GM12878 (cell line): ENCODE measurements around the gene LSM14A. TPM values are rescaled to one million over a fixed set of nuclear protein-coding genes. Genes with fewer than 3 reads are reported as not detected.

Experiments used
- DPF2 ChIP-seq: fragments of 450-650 bp; IDR thresholded peaks from 2 replicates; pipeline ENCODE4 v1.6.1; 2017; ENCODE audit warnings: mild to moderate bottlenecking
- EGR1 ChIP-seq, 2 experiments: IDR thresholded peaks; 1 replicate in 1 of 2; 2 replicates in 1 of 2; pipeline ENCODE4 v1.6.1; 2011 to 2012; ENCODE audit warnings: low read depth in 2 of 2, low read length in 2 of 2, borderline replicate concordance in 1 of 2, mild to moderate bottlenecking in 1 of 2, moderate library complexity in 1 of 2
- EP300 ChIP-seq, 2 experiments: fragments of 150-350 bp in 1 of 2; IDR thresholded peaks; 2 replicates each; pipeline ENCODE4 v1.6.1; 2011 to 2012; ENCODE audit warnings: low read depth in 2 of 2, low read length in 2 of 2, borderline replicate concordance in 1 of 2, improper control_type of control experiment in 1 of 2, inconsistent platforms in 1 of 2; ENCODE audit not compliant: control insufficient read depth in 1 of 2
- GATAD2B ChIP-seq: fragments of 450-650 bp; conservative IDR thresholded peaks from 2 replicates; pipeline ENCODE4 v1.6.1; 2017; ENCODE audit warnings: low read depth, mild to moderate bottlenecking, moderate library complexity
- IKZF1 ChIP-seq: fragments of 450-650 bp; conservative IDR thresholded peaks from 2 replicates; pipeline ENCODE4 v1.6.1; 2017; ENCODE audit warnings: antibody characterized with exemption, mild to moderate bottlenecking
- LARP7 ChIP-seq: fragments of 450-650 bp; IDR thresholded peaks from 2 replicates; pipeline ENCODE4 v1.6.1; 2017; ENCODE audit warnings: mild to moderate bottlenecking
- MTA2 ChIP-seq: fragments of 450-650 bp; IDR thresholded peaks from 2 replicates; pipeline ENCODE4 v1.6.1; 2016; ENCODE audit warnings: low read depth, mild to moderate bottlenecking, moderate library complexity
- NBN ChIP-seq: fragments of 450-650 bp; IDR thresholded peaks from 2 replicates; pipeline ENCODE4 v1.6.1; 2016
- RB1 ChIP-seq: fragments of 450-650 bp; formaldehyde crosslinking; IDR thresholded peaks from 2 replicates; pipeline ENCODE4 v1.6.1; 2017; ENCODE audit warnings: mild to moderate bottlenecking, borderline replicate concordance
- RCOR1 ChIP-seq: conservative IDR thresholded peaks from 2 replicates; pipeline ENCODE4 v1.6.1; 2012; ENCODE audit warnings: low read depth, low read length, improper control_type of control experiment
- RELA ChIP-seq: fragments of 450-650 bp; IDR thresholded peaks from 2 replicates; pipeline ENCODE4 v1.8.0; 2014; ENCODE audit warnings: borderline replicate concordance; ENCODE audit not compliant: partially characterized antibody
- SMC3 ChIP-seq: IDR thresholded peaks from 2 replicates; pipeline ENCODE4 v1.6.1; 2011; ENCODE audit warnings: low read length, improper control_type of control experiment, borderline replicate concordance
- TBL1XR1 ChIP-seq: IDR thresholded peaks from 2 replicates; pipeline ENCODE4 v1.6.1; 2012; ENCODE audit warnings: low read depth, low read length, improper control_type of control experiment
- TCF12 ChIP-seq: IDR thresholded peaks from 2 replicates; pipeline ENCODE4 v1.6.1; 2011; ENCODE audit warnings: low read depth, mild to moderate bottlenecking, low read length
- YY1 ChIP-seq: IDR thresholded peaks from 2 replicates; pipeline ENCODE4 v1.6.1; 2011; ENCODE audit warnings: low read depth, mild to moderate bottlenecking, low read length
- polyA plus RNA-seq, 11 experiments: library from polyadenylated mRNA; depleted of rRNA in 4 of 11; unstranded in 6 of 11; stranded (reverse) in 5 of 11; fragments of >200 nt; fragmentation: Nextera tagmentation in 4 of 11; fragmentation: Illumina TruSeq in 1 of 11; extraction: Ambion mirVana in 4 of 11; extraction: Trizol in 1 of 11; gene quantifications; 1 replicate in 1 of 11; 2 replicates in 10 of 11; pipeline versions ENCODE4 v1.2.1 to v1.2.3, GENCODE V29; 2011 to 2016; ENCODE audit warnings: inconsistent platforms in 2 of 11, missing spikeins in 2 of 11, low read depth in 1 of 11
- total RNA-seq, 4 experiments: library from RNA; depleted of rRNA in 3 of 4; stranded (reverse); fragments of >200 nt in 3 of 4; fragmentation: Illumina TruSeq in 1 of 4; extraction: Trizol in 1 of 4; gene quantifications; 2 replicates each; pipeline versions ENCODE4 v1.2.1 to v1.2.3, GENCODE V29; 2013 to 2021
- TF ChIP-seq, protein P1 (sequence below): fragments of 450-650 bp; IDR thresholded peaks from 2 replicates; pipeline ENCODE4 v1.6.1; 2017; ENCODE audit warnings: antibody characterized with exemption, mild to moderate bottlenecking, moderate library complexity
- TF ChIP-seq, protein P2 (sequence below): fragments of 450-650 bp; IDR thresholded peaks from 2 replicates; pipeline ENCODE4 v1.6.1; 2017; ENCODE audit warnings: borderline replicate concordance
- TF ChIP-seq, protein P3 (sequence below): fragments of 450-650 bp; conservative IDR thresholded peaks from 2 replicates; pipeline ENCODE4 v1.6.1; 2017; ENCODE audit warnings: mild to moderate bottlenecking, moderate library complexity
- TF ChIP-seq, protein P4 (sequence below): IDR thresholded peaks from 2 replicates; pipeline ENCODE4 v1.6.1; 2011; ENCODE audit warnings: borderline replicate concordance, low read depth, mild to moderate bottlenecking, moderate library complexity, mixed read lengths, low read length; ENCODE audit not compliant: insufficient read depth; ENCODE audit errors: extremely low read length
- TF ChIP-seq, protein P5 (sequence below): IDR thresholded peaks from 2 replicates; pipeline ENCODE4 v1.6.1; 2011; ENCODE audit warnings: borderline replicate concordance, low read depth, mild to moderate bottlenecking, moderate library complexity, low read length; ENCODE audit not compliant: insufficient read depth, poor library complexity, severe bottlenecking

LSM14A gene
- total and polyA plus RNA-seq, 10 of the 15 experiments (the other 5 are each of a cell fraction or from before 2014, with no cell fraction given) = 21.9 to 193 (median 89.4) TPM

DNA sequence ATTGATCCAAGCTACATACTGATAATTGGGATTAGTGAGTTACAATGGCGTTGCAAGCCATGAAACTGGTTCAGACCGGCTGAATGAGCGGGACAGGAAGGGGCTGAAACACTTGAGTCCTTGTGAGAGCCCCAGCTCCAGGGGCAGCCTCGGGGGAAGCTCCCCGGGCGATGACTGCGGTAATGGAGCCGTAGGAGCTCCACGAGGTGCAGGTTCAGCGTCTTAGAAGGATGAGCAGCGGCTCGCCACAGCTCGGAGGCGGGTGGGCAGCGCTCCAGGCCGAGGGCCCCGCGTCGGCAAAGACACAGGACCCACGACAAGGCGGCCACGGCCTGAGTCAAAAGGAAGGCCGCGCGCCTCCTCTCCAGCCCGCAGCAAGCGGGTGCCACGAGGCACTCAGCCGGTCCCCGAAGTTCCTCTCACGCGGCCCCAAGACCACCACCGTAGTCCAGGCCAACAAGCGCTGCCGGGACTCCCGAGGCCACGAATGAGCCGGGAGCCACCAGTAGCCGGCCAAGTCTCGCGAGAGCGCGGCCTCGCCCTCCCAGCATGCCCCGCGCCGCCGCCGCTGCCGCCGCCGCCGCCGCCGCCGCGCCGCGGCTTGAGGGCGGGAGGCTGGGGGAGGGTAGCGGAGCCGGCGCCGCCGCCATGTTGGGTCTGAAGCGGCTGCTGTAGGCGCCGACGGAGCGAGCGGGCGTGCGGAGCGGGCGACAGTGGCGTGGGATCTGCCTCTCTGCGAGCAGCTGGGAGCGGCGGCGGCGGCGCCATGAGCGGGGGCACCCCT, at the start of gene LSM14A (continued):
- TF ChIP-seq, protein P1, sequence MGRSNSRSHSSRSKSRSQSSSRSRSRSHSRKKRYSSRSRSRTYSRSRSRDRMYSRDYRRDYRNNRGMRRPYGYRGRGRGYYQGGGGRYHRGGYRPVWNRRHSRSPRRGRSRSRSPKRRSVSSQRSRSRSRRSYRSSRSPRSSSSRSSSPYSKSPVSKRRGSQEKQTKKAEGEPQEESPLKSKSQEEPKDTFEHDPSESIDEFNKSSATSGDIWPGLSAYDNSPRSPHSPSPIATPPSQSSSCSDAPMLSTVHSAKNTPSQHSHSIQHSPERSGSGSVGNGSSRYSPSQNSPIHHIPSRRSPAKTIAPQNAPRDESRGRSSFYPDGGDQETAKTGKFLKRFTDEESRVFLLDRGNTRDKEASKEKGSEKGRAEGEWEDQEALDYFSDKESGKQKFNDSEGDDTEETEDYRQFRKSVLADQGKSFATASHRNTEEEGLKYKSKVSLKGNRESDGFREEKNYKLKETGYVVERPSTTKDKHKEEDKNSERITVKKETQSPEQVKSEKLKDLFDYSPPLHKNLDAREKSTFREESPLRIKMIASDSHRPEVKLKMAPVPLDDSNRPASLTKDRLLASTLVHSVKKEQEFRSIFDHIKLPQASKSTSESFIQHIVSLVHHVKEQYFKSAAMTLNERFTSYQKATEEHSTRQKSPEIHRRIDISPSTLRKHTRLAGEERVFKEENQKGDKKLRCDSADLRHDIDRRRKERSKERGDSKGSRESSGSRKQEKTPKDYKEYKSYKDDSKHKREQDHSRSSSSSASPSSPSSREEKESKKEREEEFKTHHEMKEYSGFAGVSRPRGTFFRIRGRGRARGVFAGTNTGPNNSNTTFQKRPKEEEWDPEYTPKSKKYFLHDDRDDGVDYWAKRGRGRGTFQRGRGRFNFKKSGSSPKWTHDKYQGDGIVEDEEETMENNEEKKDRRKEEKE = 0 out of 2 replicates have a peak, but pooled peaks have one; percentile 10
- peak; percentile 63; the same call in 1 of the 2 replicates for TF ChIP-seq TCF12
- 0 out of 3 replicates have a peak, but pooled peaks of 1 of the 2 experiments have one; percentile 7 for TF ChIP-seq EGR1 (IDR thresholded peaks at IDR 0.05; ENCODE audit: borderline replicate concordance in 1 of 2, low read depth in 2 of 2, low read length in 2 of 2)
- TF ChIP-seq, protein P2, sequence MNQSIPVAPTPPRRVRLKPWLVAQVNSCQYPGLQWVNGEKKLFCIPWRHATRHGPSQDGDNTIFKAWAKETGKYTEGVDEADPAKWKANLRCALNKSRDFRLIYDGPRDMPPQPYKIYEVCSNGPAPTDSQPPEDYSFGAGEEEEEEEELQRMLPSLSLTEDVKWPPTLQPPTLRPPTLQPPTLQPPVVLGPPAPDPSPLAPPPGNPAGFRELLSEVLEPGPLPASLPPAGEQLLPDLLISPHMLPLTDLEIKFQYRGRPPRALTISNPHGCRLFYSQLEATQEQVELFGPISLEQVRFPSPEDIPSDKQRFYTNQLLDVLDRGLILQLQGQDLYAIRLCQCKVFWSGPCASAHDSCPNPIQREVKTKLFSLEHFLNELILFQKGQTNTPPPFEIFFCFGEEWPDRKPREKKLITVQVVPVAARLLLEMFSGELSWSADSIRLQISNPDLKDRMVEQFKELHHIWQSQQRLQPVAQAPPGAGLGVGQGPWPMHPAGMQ = no peak
- TF ChIP-seq RCOR1 = peak; percentile 95; the same call in 1 of the 2 replicates
- TF ChIP-seq SMC3 = 0 out of 2 replicates have a peak, but pooled peaks have one; percentile 7
- no peak for TF ChIP-seq MTA2
- TF ChIP-seq RELA = no peak
- TF ChIP-seq, protein P3, sequence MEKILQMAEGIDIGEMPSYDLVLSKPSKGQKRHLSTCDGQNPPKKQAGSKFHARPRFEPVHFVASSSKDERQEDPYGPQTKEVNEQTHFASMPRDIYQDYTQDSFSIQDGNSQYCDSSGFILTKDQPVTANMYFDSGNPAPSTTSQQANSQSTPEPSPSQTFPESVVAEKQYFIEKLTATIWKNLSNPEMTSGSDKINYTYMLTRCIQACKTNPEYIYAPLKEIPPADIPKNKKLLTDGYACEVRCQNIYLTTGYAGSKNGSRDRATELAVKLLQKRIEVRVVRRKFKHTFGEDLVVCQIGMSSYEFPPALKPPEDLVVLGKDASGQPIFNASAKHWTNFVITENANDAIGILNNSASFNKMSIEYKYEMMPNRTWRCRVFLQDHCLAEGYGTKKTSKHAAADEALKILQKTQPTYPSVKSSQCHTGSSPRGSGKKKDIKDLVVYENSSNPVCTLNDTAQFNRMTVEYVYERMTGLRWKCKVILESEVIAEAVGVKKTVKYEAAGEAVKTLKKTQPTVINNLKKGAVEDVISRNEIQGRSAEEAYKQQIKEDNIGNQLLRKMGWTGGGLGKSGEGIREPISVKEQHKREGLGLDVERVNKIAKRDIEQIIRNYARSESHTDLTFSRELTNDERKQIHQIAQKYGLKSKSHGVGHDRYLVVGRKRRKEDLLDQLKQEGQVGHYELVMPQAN = peak; percentile 61
- peak; percentile 63 for TF ChIP-seq GATAD2B
- peak; percentile 82; the same call in 1 of the 2 replicates for TF ChIP-seq RB1
- no peak; the same call in 1 of the 2 replicates for TF ChIP-seq TBL1XR1
- peak; percentile 57; the same call in 1 of the 2 replicates for TF ChIP-seq NBN
- TF ChIP-seq EP300 (IDR thresholded peaks at IDR 0.05; ENCODE audit: borderline replicate concordance in 1 of 2, control insufficient read depth in 1 of 2, low read depth in 2 of 2, low read length in 2 of 2) = no peak
- peak; percentile 95 for TF ChIP-seq YY1
- TF ChIP-seq DPF2 = peak; percentile 75
- peak; percentile 76 for TF ChIP-seq LARP7
- peak; percentile 82; the same call in 1 of the 2 replicates for TF ChIP-seq IKZF1
- TF ChIP-seq, protein P4, sequence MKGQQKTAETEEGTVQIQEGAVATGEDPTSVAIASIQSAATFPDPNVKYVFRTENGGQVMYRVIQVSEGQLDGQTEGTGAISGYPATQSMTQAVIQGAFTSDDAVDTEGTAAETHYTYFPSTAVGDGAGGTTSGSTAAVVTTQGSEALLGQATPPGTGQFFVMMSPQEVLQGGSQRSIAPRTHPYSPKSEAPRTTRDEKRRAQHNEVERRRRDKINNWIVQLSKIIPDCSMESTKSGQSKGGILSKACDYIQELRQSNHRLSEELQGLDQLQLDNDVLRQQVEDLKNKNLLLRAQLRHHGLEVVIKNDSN = no peak
- TF ChIP-seq, protein P5, sequence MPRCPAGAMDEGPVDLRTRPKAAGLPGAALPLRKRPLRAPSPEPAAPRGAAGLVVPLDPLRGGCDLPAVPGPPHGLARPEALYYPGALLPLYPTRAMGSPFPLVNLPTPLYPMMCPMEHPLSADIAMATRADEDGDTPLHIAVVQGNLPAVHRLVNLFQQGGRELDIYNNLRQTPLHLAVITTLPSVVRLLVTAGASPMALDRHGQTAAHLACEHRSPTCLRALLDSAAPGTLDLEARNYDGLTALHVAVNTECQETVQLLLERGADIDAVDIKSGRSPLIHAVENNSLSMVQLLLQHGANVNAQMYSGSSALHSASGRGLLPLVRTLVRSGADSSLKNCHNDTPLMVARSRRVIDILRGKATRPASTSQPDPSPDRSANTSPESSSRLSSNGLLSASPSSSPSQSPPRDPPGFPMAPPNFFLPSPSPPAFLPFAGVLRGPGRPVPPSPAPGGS = no peak
